Heart left ventricle (tissue), 13 donors: ENCODE data around the gene CDC20.

Experiments
- POLR2A ChIP-seq, 2 donors: fragments of 450-650 bp; IDR thresholded peaks; one replicate each; pipeline ENCODE4 v1.6.1; 2017; ENCODE audit warnings: antibody characterized with exemption in 2 of 2, mild to moderate bottlenecking in 2 of 2, moderate library complexity in 2 of 2
- TF ChIP-seq, protein P1 (sequence below), 12 donors: fragments of 200-600 bp; sonication (generic) in 4 of 12; IDR thresholded peaks; one replicate each; pipeline versions ENCODE4 v1.5.0 to v1.8.0; 2018 to 2022; ENCODE audit warnings: antibody characterized with exemption in 12 of 12, mild to moderate bottlenecking in 5 of 12
- donor health status: ischemic (EF 13 %, LVEDD 7.1; RV severe dilation, severe dysfunction).
- donor health status: DM: no; HTN: yes; CAD: no.
- donor health status: DM: no; HTN: no; CAD: no.
- donor health status: ischemic (EF 25% LVEDD 6.9; RV normal size, moderate dysfunction).
- donor health status: ischemic (EF 25% LVEDD 5.7; RV mildly dilated, moderate dysfunction).
- donor health status: ischemic (EF 35%, LVEDD 5.7; RV mildly dilated, moderate dysfunction).
- donor health status: nonischemic (EF 11% LVEDD 7.7; RV severe dilation, severe dysfunction).
- donor health status: DM: yes; HTN: yes; CAD: no.
- donor health status: PGD.
- donor health status: ischemic (EF 29% LVEDD 5.4; RV normal size, mild dysfunction).
- donor health status: nonischemic (EF 23%, LVEDD 6.1; RV moderate dilation, normal function).

- TF ChIP-seq, protein P1, sequence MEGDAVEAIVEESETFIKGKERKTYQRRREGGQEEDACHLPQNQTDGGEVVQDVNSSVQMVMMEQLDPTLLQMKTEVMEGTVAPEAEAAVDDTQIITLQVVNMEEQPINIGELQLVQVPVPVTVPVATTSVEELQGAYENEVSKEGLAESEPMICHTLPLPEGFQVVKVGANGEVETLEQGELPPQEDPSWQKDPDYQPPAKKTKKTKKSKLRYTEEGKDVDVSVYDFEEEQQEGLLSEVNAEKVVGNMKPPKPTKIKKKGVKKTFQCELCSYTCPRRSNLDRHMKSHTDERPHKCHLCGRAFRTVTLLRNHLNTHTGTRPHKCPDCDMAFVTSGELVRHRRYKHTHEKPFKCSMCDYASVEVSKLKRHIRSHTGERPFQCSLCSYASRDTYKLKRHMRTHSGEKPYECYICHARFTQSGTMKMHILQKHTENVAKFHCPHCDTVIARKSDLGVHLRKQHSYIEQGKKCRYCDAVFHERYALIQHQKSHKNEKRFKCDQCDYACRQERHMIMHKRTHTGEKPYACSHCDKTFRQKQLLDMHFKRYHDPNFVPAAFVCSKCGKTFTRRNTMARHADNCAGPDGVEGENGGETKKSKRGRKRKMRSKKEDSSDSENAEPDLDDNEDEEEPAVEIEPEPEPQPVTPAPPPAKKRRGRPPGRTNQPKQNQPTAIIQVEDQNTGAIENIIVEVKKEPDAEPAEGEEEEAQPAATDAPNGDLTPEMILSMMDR (IDR thresholded peaks at IDR 0.05), result no peak
- TF ChIP-seq POLR2A (IDR thresholded peaks at IDR 0.05), result no peak
Observed at GRCh38 chr1:43363935-43364525, 5.2 kb downstream of the CDC20 start.
